Tibial nerve (tissue), 4 donors: Measurements from ENCODE around the gene TMTC1.

ENCODE experiments used
- CTCF ChIP-seq, 5 experiments: fragments of 200-600 bp in 3 of 5; fragments of 450-650 bp in 2 of 5; sonication (generic) in 3 of 5; IDR thresholded peaks; one replicate each; pipeline ENCODE4 v1.5.1; 2016 to 2019; ENCODE audit warnings: antibody characterized with exemption in 5 of 5, mild to moderate bottlenecking in 3 of 5, moderate library complexity in 2 of 5
- EP300 ChIP-seq, 2 donors: sonication (generic); formaldehyde crosslinking; IDR thresholded peaks; one replicate each; pipeline ENCODE4 v1.6.1; 2017; ENCODE audit warnings: antibody characterized with exemption in 2 of 2, mild to moderate bottlenecking in 1 of 2
- POLR2A ChIP-seq, 2 donors: fragments of 450-650 bp; IDR thresholded peaks; one replicate each; pipeline ENCODE4 v1.6.1; 2017; ENCODE audit warnings: antibody characterized with exemption in 2 of 2, mild to moderate bottlenecking in 2 of 2, moderate library complexity in 2 of 2

- TF ChIP-seq CTCF (IDR thresholded peaks at IDR 0.05), result no peak
- TF ChIP-seq POLR2A (IDR thresholded peaks at IDR 0.05), result no peak
- TF ChIP-seq EP300 (IDR thresholded peaks at IDR 0.05), result no peak
Measured at GRCh38 chr12:29706311-29706710, 77.4 kb downstream of the TMTC1 start.
